GM19397 (cell line): ENCODE measurements around the gene GCSAML.
"Not testable (repeated sequence)": the region's sequence is repeated elsewhere in the genome, so short reads cannot be mapped to it uniquely, and the experiment has no call there.

Experiments
- ATAC-seq: cut with Tn5 transposase; IDR thresholded peaks from one replicate; pipeline ENCODE4 v1.9.1; 2021; ENCODE audit warnings: mild to moderate bottlenecking, moderate library complexity; ENCODE audit not compliant: unreplicated experiment

Gene GCSAML

DNA sequence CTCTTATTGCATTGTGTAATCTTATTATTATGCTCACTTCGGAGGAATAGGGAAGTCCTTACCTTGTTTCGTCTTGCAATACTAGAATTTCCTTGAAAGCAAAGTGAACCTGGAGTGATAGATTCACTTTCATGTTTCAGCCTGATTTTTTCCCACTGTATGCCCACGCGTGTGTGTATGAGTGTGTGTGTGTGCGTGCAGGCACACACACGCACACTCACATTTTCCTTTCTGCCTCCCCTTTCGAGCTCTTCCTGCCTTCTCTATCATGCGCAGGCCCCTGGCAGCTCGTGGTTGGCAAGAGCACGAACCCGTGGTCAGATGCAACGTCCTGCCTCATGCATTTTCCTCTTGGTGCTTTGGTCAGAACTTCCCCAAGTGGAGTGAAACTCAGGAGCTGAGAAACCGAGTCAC, at the start of gene GCSAML:
Gene GCSAML, plus strand, starts transcription at position 366 of the 414 bp plus-strand sequence. CDS start 58 bp downstream, outside the sequence.
- ATAC-seq: no peak

DNA sequence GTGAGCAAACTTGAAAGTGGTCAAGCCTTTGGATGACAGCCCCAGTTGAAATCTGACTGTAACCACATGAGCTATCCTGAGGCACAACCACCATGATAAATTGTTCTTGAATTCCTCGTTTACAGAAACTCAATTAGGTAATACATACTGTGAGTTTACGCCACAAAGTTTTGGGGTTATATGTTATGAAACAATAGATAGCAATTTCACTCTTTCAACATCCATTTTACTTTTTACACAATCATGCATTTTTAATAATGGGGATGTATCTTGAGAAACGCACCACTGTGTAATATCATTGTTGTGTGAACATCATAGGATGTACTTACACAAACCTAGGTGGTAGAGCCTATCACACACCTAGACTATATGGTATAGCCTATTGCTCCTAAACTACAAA, 48.1 kb upstream of the GCSAML start:
- no peak for ATAC-seq

GRCh38 chr1:247506831-247507230, 42.1 kb upstream of the GCSAML start:
- ATAC-seq: no peak

DNA sequence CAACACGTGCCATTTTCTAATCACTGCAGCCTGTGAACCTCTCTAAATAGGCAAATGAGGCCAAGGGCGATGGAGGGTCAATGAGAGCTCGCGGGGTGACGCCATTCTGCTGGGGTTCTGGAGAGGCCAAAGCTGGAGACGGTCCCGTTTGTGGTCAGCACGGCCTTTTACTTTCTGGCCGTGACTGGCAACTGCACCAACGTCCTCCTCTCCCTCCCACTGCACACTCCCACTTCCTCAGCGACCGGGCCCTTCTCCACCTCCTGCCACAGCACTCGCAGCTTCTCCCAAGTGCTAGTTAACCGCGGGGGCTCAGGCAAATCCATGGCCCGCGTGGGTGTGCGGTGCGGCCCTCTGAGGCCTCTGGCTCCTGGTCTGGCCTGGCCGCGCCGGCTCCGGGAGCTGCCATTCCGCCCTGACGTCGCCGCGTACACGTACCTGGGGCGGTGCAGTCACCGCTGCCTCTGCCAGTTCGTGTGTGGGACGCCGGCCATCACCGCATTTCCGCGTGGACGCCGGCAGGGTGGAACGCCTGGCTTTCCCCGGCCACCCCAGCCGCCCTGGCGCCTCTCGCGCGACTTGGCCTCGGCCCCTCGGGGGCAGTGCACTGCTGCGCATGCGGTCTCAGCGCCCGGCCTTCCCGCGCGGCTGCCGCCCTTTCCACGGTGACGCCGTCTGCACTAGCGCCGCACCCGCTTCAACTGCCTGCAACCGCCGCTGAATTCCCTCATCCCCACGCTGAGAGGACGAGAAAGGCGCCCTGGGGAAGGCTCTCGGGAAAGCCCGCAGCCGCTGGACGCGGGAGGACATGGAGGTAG, 30.9 kb upstream of the GCSAML start:
- ATAC-seq: no peak

DNA sequence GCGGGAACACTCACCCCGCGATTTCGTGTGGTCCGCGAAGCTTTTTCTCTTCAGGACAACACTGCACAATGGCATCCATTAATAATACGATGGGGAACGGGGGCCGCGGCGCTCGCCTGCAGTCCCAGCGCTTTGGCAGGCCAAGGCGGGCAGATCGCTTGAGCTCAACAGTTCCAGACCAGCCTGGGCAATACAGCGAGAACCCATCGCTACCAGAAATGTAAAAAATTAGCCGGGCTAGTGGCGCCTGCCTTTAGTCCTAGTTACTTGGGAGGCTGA, 30.4 kb upstream of the GCSAML start:
- no peak for ATAC-seq

GRCh38 chr1:247521886-247522285, 27.0 kb upstream of the GCSAML start:
- ATAC-seq: not testable (repeated sequence)

DNA sequence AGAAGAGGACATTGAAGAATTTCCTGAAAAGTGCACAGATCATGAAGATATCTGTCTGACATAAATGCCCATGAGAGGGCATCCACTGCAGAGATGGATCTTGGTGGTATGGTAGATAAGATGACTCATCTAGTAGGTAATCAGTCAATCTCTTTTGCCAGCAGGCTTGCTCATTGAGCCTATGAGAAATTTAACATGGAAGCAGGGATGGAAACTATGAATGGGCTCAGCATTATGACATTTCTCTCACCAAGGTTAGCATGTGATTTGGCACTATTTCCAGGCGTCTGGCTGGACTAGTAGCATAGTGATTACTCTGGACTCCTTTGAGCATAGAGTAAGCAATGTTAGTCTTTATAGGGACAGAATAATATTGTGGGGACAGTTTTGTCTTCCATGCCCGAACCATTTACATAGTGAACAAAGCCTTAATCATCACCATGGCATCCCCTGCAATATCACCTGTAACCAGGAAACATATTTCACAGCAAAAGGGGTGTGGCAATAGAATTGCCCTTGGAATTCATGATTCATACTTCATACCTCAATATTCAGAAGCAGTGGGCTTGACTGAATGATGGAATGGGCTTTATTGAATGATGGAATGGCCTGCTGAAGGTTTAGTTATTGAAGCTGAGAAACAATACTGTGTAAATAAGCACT, 20.0 kb upstream of the GCSAML start:
- no peak for ATAC-seq

GRCh38 chr1:247529771-247530355, 19.1 kb upstream of the GCSAML start:
- no peak for ATAC-seq

- no peak for ATAC-seq
Measured at GRCh38 chr1:247530785-247531184, 18.1 kb upstream of the GCSAML start.

- no peak for ATAC-seq
Measured at GRCh38 chr1:247531937-247532336, 17.0 kb upstream of the GCSAML start.

- no peak for ATAC-seq
Measured at GRCh38 chr1:247535402-247535801, 13.5 kb upstream of the GCSAML start.

GRCh38 chr1:247536340-247536739, 12.6 kb upstream of the GCSAML start, which contains the start of gene OR2C3:
Gene OR2C3, minus strand, starts transcription at chr1:247536440. Its CDS starts 3,929 bp downstream, at chr1:247532511.
- ATAC-seq: no peak

GRCh38 chr1:247538561-247538960, 10.4 kb upstream of the GCSAML start:
- ATAC-seq: no peak

DNA sequence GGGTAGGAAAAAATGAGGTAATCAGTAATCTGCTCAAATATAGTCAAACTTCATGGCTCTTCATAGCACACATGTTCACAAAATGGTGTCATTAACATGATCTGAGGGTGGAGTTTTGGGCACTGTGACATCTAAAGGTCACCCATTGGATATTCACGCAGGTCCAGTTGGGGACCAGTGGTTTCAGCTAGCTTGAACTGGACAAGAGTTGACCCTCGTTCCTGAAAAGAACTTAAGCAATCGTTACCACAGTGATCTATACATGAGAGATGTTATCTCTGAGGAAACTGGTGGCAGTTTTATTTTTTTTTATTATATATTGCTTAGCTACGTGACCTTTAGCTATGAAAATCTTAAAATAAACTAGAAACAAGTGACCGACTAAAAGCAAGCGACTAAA, 9.7 kb upstream of the GCSAML start:
- no peak for ATAC-seq

DNA sequence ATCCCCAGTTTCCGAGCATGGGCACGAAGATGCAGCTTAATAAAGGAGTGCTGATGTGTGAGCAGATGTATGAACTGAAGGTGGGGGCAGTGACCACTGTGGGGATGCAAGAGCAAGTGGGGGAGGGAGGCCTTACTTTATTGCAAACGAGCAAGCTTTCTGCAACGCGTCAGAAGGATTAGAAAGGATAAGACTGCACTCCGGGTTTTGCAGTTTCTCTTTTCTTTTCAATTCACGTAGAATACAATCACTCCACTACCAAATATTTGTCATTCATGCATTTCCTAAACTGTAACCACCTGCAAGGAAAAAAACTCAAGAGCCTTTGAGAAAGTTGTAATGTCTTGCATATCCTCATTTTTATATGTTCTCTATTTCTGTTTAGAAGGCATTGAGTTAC, 8.4 kb upstream of the GCSAML start:
- no peak for ATAC-seq

DNA sequence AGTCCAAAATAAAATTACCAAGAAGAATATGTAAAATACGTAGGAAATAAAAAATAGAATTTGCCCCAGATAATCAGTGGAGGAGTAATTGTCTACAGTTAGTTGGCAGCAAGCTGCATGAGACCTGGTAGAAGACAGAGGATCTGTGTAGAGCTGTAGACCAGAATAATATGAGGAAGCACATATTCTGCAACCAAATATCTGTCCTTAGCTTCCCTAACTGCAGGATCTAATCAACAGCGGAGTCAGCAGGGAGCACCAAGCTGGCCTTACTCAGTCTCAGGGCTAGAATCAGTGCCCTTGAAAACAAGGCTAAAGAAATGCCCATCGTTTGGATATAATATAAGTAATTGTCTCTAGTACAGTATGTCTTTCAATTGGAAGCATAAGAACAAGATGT, 6.1 kb upstream of the GCSAML start:
- no peak for ATAC-seq

DNA sequence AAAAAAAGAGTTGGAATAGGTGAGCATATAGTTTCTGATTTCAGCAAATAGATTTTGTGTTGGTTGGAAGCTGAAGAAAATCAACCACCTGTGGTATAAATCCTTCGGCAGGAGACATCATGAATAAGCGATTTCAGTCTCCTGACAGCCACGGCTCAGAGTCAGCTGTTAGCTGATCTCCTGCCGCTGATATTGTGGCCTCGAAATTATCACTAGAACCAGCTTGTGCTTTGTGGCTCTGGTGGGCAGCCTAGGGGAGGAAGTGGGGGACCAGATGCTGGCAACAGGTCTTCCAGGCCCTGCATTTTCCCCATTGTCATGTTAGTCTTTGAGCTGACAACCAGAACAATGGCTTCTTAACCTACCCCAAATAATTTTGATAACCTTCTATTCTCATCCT, 842 bp upstream of the GCSAML start:
- ATAC-seq: no peak

- no peak for ATAC-seq
Measured at GRCh38 chr1:247551721-247552120, 2.8 kb downstream of the GCSAML start.

DNA sequence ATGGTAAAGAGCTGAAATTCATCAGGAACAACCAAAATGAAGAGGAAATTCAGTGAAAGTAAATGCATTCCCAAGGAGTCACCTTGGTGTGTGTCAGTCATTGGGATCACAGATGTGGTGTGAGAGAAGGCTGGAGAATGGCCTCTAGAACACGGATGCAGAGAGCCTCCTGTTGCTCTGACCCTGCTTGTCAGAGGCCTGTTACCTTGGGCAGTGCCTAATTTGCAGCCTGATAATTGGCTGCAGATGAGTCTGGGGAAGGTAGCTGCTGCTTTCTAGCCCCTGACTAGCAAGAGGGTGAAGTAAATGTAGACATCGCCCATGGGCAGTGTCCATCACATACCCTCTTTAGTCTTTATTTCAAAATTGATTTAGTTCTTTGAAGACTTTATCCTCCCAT, 3.3 kb downstream of the GCSAML start:
- no peak for ATAC-seq

DNA sequence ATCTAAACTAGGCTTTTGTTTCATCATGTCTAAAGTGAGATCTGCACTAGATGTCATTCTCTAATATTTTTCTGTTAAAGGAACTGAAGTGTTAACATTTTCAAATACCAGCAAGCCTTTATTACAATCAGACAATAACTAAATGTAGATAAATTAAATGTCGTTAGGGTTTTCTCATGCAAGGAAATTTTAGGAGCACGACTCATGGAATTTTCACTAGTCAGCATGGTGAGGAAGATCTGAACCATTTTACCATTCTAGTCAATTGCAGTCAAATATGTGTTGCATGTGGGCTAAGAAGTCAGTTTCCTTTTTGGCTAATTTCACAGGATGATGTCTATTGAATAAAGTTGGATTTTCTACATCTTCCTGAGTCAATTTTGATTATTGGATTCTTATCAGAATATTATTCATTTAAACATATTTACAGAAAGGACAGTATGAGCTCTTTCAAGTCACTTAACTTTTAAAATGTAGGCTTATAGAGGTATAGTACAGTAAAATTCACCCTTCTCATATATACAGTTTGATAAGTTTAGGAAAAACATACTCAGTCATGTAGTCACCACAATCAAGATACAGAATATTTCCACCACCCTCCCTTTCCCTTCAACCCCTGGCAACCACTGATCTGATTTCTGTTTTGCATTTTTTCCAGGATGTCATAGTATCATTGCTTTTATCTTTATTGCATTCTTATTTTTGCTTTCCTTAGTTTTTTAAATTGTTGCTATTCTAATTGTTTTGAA, 9.2 kb downstream of the GCSAML start:
- no peak for ATAC-seq

- no peak for ATAC-seq
Measured at GRCh38 chr1:247561711-247562110, 12.8 kb downstream of the GCSAML start.
